Astrocyte (in vitro differentiated cells and primary cell): Measurements from ENCODE around the gene NDUFAB1. TPM values are rescaled to one million over a fixed set of nuclear protein-coding genes. Genes with fewer than 3 reads are reported as not detected.
A peak's percentile ranks its signal among the peaks of the same experiment; 100 is the strongest.

Experiments
- DNase-seq: peaks from one replicate; pipeline ENCODE4 v3.0.0-alpha.2; 2010; ENCODE audit warnings: low read depth
- FAIRE-seq: peaks from 2 replicates; lab custom pipeline; 2011; peaks lifted over from hg19 to GRCh38; lab: Jason Lieb, UNC
- H2AFZ ChIP-seq: 2 replicates; pipeline ENCODE4 v1.6.0; 2012; ENCODE audit warnings: low read depth, low read length, inconsistent platforms
- H3K27ac ChIP-seq: 2 replicates; pipeline ENCODE4 v1.5.1; 2011; ENCODE audit warnings: low read depth, low read length, inconsistent platforms
- H3K27me3 ChIP-seq: 2 replicates; pipeline ENCODE4 v1.6.0; 2011; ENCODE audit warnings: low read length, inconsistent platforms; ENCODE audit not compliant: insufficient read depth
- H3K36me3 ChIP-seq: 2 replicates; pipeline ENCODE4 v1.5.1; 2011; ENCODE audit warnings: low read length, inconsistent platforms; ENCODE audit not compliant: insufficient read depth
- H3K4me1 ChIP-seq: 2 replicates; pipeline ENCODE4 v1.5.1; 2011; ENCODE audit warnings: low read length, inconsistent platforms; ENCODE audit not compliant: insufficient read depth
- H3K4me2 ChIP-seq: 2 replicates; pipeline ENCODE4 v1.6.0; 2012; ENCODE audit warnings: low read length, inconsistent platforms
- H3K4me3 ChIP-seq: 2 replicates; pipeline ENCODE4 v1.5.1; 2011; ENCODE audit warnings: low read depth, mild to moderate bottlenecking, low read length, inconsistent platforms; ENCODE audit not compliant: insufficient read depth
- H3K79me2 ChIP-seq: 2 replicates; pipeline ENCODE4 v1.6.0; 2012; ENCODE audit warnings: mild to moderate bottlenecking, low read length, inconsistent platforms; ENCODE audit not compliant: insufficient read depth
- H3K9ac ChIP-seq: 2 replicates; pipeline ENCODE4 v1.6.0; 2012; ENCODE audit warnings: mild to moderate bottlenecking, low read length, inconsistent platforms
- H3K9me3 ChIP-seq: 2 replicates; pipeline ENCODE4 v1.5.1; 2012; ENCODE audit warnings: low read depth, mild to moderate bottlenecking, low read length, inconsistent platforms; ENCODE audit not compliant: insufficient read depth
- H4K20me1 ChIP-seq: 2 replicates; pipeline ENCODE4 v1.6.0; 2012; ENCODE audit warnings: low read length, inconsistent platforms; ENCODE audit not compliant: insufficient read depth
- H3K27ac Mint-ChIP-seq: one replicate; pipeline ENCODE4 v1.8.0; 2021; ENCODE audit warnings: mild to moderate bottlenecking, mixed read lengths; ENCODE audit not compliant: unreplicated experiment
- H3K27me3 Mint-ChIP-seq: one replicate; pipeline ENCODE4 v1.8.0; 2021; ENCODE audit warnings: low read depth, mixed read lengths; ENCODE audit not compliant: unreplicated experiment
- H3K36me3 Mint-ChIP-seq: one replicate; pipeline ENCODE4 v1.8.0; 2021; ENCODE audit warnings: low read depth, mixed read lengths; ENCODE audit not compliant: unreplicated experiment
- H3K4me1 Mint-ChIP-seq: one replicate; pipeline ENCODE4 v1.8.0; 2021; ENCODE audit warnings: low read depth, mixed read lengths; ENCODE audit not compliant: unreplicated experiment
- H3K4me3 Mint-ChIP-seq: one replicate; pipeline ENCODE4 v1.8.0; 2021; ENCODE audit warnings: mild to moderate bottlenecking, moderate library complexity, mixed read lengths; ENCODE audit not compliant: unreplicated experiment
- H3K9me3 Mint-ChIP-seq: one replicate; pipeline ENCODE4 v1.8.0; 2021; ENCODE audit warnings: mild to moderate bottlenecking, mixed read lengths; ENCODE audit not compliant: unreplicated experiment
- CTCF ChIP-seq: IDR thresholded peaks from 2 replicates; pipeline ENCODE4 v1.5.1; 2011; ENCODE audit warnings: low read depth, mild to moderate bottlenecking, inconsistent platforms, low read length, moderate library complexity; ENCODE audit not compliant: insufficient read depth
- EZH2 ChIP-seq: IDR thresholded peaks from 2 replicates; pipeline ENCODE4 v1.6.1; 2012; ENCODE audit warnings: mild to moderate bottlenecking, low read length, inconsistent platforms; ENCODE audit not compliant: insufficient read depth
- total RNA-seq: library from RNA; stranded (reverse); gene quantifications from 2 replicates; pipeline ENCODE4 v1.2.1, GENCODE V29; 2021

The NDUFAB1 gene
- total RNA-seq, 1 donor from 2014 or later: 92.5 TPM

DNA sequence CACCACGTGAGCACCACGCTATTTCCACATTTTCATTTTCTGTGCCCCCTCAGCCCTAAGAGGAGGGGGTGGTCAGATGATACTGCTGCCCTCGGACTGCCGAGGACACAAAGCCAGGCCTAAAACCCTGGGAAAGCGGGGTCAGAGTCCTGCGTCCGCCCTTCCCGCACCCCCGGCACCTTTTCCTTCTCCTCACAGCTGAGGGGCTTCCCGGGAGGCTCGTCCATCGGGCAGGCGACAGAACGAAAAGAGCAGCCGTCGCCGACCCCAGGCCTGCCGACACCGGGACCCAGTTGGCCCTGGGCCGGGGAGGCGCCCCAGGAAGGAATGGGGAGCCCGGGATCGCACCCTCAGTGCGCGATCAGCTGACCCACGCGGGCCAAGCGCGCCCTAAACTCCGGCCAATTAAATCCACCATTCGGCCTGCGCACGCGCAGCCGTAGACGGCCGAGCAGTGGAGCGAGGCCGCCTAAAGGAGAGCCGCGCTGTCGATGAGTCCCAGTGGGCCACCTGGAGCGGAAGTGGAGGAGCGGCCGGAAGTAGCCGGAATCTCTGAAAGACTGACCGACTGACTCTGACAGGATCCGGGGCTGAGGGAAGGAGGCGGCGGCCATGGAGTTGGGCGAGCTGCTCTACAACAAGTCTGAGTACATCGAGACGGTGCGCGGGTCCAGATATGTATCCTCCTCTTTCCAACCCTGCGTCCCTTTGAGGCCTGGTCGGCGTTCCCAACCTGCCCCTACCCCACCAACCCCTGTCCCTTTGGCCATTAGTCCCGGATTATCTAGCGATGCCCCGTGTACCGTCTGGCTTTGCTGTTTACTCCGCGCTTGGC, 45.0 kb upstream of the NDUFAB1 start, which contains the start of the genes DCTN5 and PALB2:
Gene DCTN5 (plus strand): TSS at position 536 of the 835 bp plus-strand sequence. CDS start 77 bp downstream, at position 613.
Gene PALB2 (minus strand): TSS at position 380 of the 835 bp plus-strand sequence. CDS start 153 bp downstream, at position 227.
- Histone ChIP-seq H3K36me3 (peaks cover 15% of the 10 kb centered on the region), H4K20me1 (peaks cover 17% of the 10 kb centered on the region), H3K9ac (peak within 1 kb of the TSS; percentile 96), H2AFZ (peak within 1 kb of the TSS; percentile 87), H3K27ac (peak within 1 kb of the TSS; percentile 86), H3K9me3 (no peaks in the 10 kb centered on the region), H3K4me1 (peaks cover 15% of the 10 kb centered on the region), H3K4me2 (peak within 1 kb of the TSS; percentile 87), H3K79me2 (peaks cover 60% of the 10 kb centered on the region), H3K4me3 (peak within 1 kb of the TSS; percentile 97), H3K27me3 (no peaks in the 10 kb centered on the region)
- FAIRE-seq: peak; percentile 29
- Mint-ChIP-seq H3K4me1 (peaks cover 3% of the 10 kb centered on the region), H3K27me3 (no peaks in the 10 kb centered on the region), H3K36me3 (peaks cover 13% of the 10 kb centered on the region), H3K9me3 (no peaks in the 10 kb centered on the region), H3K27ac (peak within 1 kb of the TSS; percentile 97), H3K4me3 (peak within 1 kb of the TSS; percentile 99)
- DNase-seq: peak; percentile 88
- TF ChIP-seq CTCF: no peak
- TF ChIP-seq EZH2: no peak

- DNase-seq: no peak
- TF ChIP-seq CTCF (no peak), EZH2 (no peak)
- no peak for FAIRE-seq
- Histone ChIP-seq H3K27ac (peak overlapping the region; percentile 86), H3K4me3 (peak overlapping the region; percentile 97), H2AFZ (peak overlapping the region; percentile 87), H3K79me2 (peaks cover 54% of the 10 kb centered on the region), H3K4me2 (peak overlapping the region; percentile 87), H3K4me1 (peaks cover 15% of the 10 kb centered on the region), H3K27me3 (no peaks in the 10 kb centered on the region), H4K20me1 (peaks cover 11% of the 10 kb centered on the region), H3K9me3 (no peaks in the 10 kb centered on the region), H3K9ac (peak overlapping the region; percentile 96), H3K36me3 (peaks cover 16% of the 10 kb centered on the region)
- H3K4me1 Mint-ChIP-seq: peaks cover 3% of the 10 kb centered on the region
- H3K27ac Mint-ChIP-seq: peak overlapping the region; percentile 86
- H3K4me3 Mint-ChIP-seq: peak overlapping the region; percentile 99
- H3K27me3 Mint-ChIP-seq: no peaks in the 10 kb centered on the region
- H3K36me3 Mint-ChIP-seq: peaks cover 9% of the 10 kb centered on the region
- H3K9me3 Mint-ChIP-seq: no peaks in the 10 kb centered on the region
These were observed 44.5 kb upstream of the NDUFAB1 start for GRCh38 chr16:23640615-23640930.

- Mint-ChIP-seq H3K36me3 (peaks cover 2% of the 10 kb centered on the region), H3K27ac (no peak overlapping the region), H3K4me1 (no peaks in the 10 kb centered on the region), H3K4me3 (no peak overlapping the region), H3K9me3 (no peaks in the 10 kb centered on the region), H3K27me3 (no peaks in the 10 kb centered on the region)
- Histone ChIP-seq H3K79me2 (peaks cover 27% of the 10 kb centered on the region), H3K4me3 (no peak overlapping the region), H3K9me3 (no peaks in the 10 kb centered on the region), H3K4me2 (no peak overlapping the region), H2AFZ (no peak overlapping the region), H3K4me1 (peaks cover 8% of the 10 kb centered on the region), H3K27ac (no peak overlapping the region), H3K36me3 (peaks cover 14% of the 10 kb centered on the region), H3K9ac (no peak overlapping the region), H4K20me1 (peaks cover 4% of the 10 kb centered on the region), H3K27me3 (no peaks in the 10 kb centered on the region)
- no peak for FAIRE-seq
- no peak for DNase-seq
- TF ChIP-seq CTCF (no peak), EZH2 (no peak)
These were observed 39.8 kb upstream of the NDUFAB1 start for GRCh38 chr16:23635958-23636357.
